ENCODE measurements around the gene LAMB1. TPM values are rescaled to one million over a fixed set of nuclear protein-coding genes. Genes with fewer than 3 reads are reported as not detected.

The LAMB1 gene
- total and polyA plus RNA-seq, 2 of the 13 experiments (the other 11 are each of a cell fraction or from before 2014, with no cell fraction given) = 109 to 124 TPM

DNA sequence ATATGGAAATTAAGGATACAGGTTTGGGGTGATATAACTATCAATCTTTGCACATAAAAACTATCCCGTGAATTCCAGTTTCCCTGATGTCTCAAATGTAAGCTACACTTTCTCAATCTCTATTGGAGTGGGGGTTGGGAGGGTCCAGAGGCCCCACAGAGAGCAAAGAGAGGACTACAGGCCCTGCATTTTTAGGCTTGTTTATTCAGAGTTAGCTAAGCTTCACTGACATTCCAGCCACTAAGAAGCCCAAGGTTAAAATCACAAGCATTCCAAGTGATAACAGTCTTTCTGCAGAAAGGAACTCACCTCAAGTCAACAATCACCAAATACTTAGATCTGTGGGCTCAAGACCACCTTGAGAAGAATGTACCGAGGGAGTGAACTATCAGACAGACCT lies 31.6 kb upstream of the LAMB1 start (continued):
- TF ChIP-seq TBL1XR1 (IDR thresholded peaks at IDR 0.05; ENCODE audit: borderline replicate concordance, low read length, partially characterized antibody) (peak; percentile 41), NAIF1 (CRISPR knock-in tag; IDR thresholded peaks at IDR 0.05; ENCODE audit: borderline replicate concordance) (no peak), ZNF562 (CRISPR knock-in tag; IDR thresholded peaks at IDR 0.05; ENCODE audit: borderline replicate concordance) (no peak), ZNF775 (CRISPR knock-in tag; IDR thresholded peaks at IDR 0.05; ENCODE audit: borderline replicate concordance) (no peak), MLLT10 (CRISPR knock-in tag; IDR thresholded peaks at IDR 0.05) (no peak), KDM5B (CRISPR knock-in tag; IDR thresholded peaks at IDR 0.05; ENCODE audit: borderline replicate concordance) (no peak), ZEB1 (IDR thresholded peaks at IDR 0.05; ENCODE audit: insufficient replicate concordance, low read depth) (peak; percentile 54), FLYWCH1 (CRISPR knock-in tag; IDR thresholded peaks at IDR 0.05) (no peak), NFE2L1 (CRISPR knock-in tag; IDR thresholded peaks at IDR 0.05; ENCODE audit: borderline replicate concordance) (no peak), NR2F2 (IDR thresholded peaks at IDR 0.05; ENCODE audit: borderline replicate concordance, low read depth) (0 out of 2 replicates have a peak, but pooled peaks have one; percentile 21), MYC (CRISPR knock-in tag; IDR thresholded peaks at IDR 0.05; ENCODE audit: borderline replicate concordance) (no peak), ZBTB7A (CRISPR knock-in tag; IDR thresholded peaks at IDR 0.05) (no peak), SALL1 (CRISPR knock-in tag; IDR thresholded peaks at IDR 0.05) (peak; percentile 63; the same call in 1 of the 2 replicates), CBX1 (IDR thresholded peaks at IDR 0.05; ENCODE audit: low read depth) (no peak), ZNF34 (CRISPR knock-in tag; IDR thresholded peaks at IDR 0.05; ENCODE audit: borderline replicate concordance) (no peak), DNMT1 (CRISPR knock-in tag; IDR thresholded peaks at IDR 0.05) (no peak), RAD21 (CRISPR knock-in tag; IDR thresholded peaks at IDR 0.05) (peak; percentile 52; the same call in 1 of the 2 replicates), ATF1 (CRISPR knock-in tag; IDR thresholded peaks at IDR 0.05) (no peak)
- TF ChIP-seq, protein P1, sequence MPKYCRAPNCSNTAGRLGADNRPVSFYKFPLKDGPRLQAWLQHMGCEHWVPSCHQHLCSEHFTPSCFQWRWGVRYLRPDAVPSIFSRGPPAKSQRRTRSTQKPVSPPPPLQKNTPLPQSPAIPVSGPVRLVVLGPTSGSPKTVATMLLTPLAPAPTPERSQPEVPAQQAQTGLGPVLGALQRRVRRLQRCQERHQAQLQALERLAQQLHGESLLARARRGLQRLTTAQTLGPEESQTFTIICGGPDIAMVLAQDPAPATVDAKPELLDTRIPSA (CRISPR knock-in tag; IDR thresholded peaks at IDR 0.05; ENCODE audit: borderline replicate concordance) = no peak
- TF ChIP-seq, protein P2, sequence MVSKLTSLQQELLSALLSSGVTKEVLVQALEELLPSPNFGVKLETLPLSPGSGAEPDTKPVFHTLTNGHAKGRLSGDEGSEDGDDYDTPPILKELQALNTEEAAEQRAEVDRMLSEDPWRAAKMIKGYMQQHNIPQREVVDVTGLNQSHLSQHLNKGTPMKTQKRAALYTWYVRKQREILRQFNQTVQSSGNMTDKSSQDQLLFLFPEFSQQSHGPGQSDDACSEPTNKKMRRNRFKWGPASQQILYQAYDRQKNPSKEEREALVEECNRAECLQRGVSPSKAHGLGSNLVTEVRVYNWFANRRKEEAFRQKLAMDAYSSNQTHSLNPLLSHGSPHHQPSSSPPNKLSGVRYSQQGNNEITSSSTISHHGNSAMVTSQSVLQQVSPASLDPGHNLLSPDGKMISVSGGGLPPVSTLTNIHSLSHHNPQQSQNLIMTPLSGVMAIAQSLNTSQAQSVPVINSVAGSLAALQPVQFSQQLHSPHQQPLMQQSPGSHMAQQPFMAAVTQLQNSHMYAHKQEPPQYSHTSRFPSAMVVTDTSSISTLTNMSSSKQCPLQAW (CRISPR knock-in tag; IDR thresholded peaks at IDR 0.05) = no peak
- TF ChIP-seq, protein P3, sequence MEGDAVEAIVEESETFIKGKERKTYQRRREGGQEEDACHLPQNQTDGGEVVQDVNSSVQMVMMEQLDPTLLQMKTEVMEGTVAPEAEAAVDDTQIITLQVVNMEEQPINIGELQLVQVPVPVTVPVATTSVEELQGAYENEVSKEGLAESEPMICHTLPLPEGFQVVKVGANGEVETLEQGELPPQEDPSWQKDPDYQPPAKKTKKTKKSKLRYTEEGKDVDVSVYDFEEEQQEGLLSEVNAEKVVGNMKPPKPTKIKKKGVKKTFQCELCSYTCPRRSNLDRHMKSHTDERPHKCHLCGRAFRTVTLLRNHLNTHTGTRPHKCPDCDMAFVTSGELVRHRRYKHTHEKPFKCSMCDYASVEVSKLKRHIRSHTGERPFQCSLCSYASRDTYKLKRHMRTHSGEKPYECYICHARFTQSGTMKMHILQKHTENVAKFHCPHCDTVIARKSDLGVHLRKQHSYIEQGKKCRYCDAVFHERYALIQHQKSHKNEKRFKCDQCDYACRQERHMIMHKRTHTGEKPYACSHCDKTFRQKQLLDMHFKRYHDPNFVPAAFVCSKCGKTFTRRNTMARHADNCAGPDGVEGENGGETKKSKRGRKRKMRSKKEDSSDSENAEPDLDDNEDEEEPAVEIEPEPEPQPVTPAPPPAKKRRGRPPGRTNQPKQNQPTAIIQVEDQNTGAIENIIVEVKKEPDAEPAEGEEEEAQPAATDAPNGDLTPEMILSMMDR (CRISPR knock-in tag; IDR thresholded peaks at IDR 0.05) = no peak
- TF ChIP-seq, protein P4, sequence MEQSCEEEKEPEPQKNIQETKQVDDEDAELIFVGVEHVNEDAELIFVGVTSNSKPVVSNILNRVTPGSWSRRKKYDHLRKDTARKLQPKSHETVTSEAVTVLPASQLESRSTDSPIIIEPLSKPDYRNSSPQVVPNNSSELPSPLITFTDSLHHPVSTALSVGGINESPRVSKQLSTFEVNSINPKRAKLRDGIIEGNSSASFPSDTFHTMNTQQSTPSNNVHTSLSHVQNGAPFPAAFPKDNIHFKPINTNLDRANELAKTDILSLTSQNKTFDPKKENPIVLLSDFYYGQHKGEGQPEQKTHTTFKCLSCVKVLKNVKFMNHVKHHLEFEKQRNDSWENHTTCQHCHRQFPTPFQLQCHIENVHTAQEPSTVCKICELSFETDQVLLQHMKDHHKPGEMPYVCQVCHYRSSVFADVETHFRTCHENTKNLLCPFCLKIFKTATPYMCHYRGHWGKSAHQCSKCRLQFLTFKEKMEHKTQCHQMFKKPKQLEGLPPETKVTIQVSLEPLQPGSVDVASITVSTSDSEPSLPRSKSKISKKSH (CRISPR knock-in tag; IDR thresholded peaks at IDR 0.05; ENCODE audit: borderline replicate concordance) = no peak
- TF ChIP-seq, protein P5, sequence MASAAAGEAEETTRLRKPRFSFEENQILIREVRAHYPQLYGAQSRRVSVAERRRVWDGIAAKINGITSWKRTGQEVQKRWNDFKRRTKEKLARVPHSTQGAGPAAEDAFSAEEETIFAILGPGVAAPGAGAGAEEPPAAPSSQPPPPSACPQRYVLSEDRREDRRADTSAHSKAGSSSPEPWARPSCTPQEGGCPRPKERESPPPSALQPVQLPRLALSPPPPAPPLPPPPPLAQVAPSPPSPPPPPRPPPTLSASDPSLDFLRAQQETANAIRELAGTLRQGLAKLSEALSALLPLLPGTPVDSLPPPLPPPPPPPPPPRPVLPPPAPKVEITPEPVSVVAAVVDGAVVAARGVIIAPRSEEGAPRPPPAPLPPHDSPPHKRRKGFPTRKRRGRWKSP (CRISPR knock-in tag; IDR thresholded peaks at IDR 0.05) = peak; percentile 40; the same call in 1 of the 2 replicates

Data from HepG2 (cell line).